HepG2 (cell line): ENCODE results near the gene GPR15LG. TPM values are rescaled to one million over a fixed set of nuclear protein-coding genes. Genes with fewer than 3 reads are reported as not detected.

Experiments used
- CEBPZ ChIP-seq: IDR thresholded peaks from 2 replicates; pipeline ENCODE4 v1.6.1; 2012; ENCODE audit warnings: low read length, improper control_type of control experiment
- CTCF ChIP-seq: sonication (generic); formaldehyde crosslinking; IDR thresholded peaks from 2 replicates; pipeline ENCODE4 v1.5.0; 2020; ENCODE audit warnings: mild to moderate bottlenecking, missing genetic modification reagents, moderate library complexity
- DR1 ChIP-seq: sonication (generic); formaldehyde crosslinking; IDR thresholded peaks from 2 replicates; pipeline ENCODE4 v1.8.0; 2021; ENCODE audit warnings: mild to moderate bottlenecking, missing genetic modification reagents, inconsistent platforms
- ERF ChIP-seq: IDR thresholded peaks from 2 replicates; pipeline ENCODE4 v1.6.1; 2018; ENCODE audit warnings: missing biosample characterization, missing genetic modification reagents
- HMG20A ChIP-seq: IDR thresholded peaks from 2 replicates; pipeline ENCODE4 v1.6.1; 2016; ENCODE audit warnings: borderline replicate concordance
- SIN3B ChIP-seq: fragments of 150-350 bp; IDR thresholded peaks from 2 replicates; pipeline ENCODE4 v1.6.1; 2014; ENCODE audit warnings: low read length
- SNAPC4 ChIP-seq: sonication (generic); formaldehyde crosslinking; IDR thresholded peaks from 2 replicates; pipeline ENCODE4 v1.4.0; 2020; ENCODE audit warnings: mild to moderate bottlenecking, missing genetic modification reagents
- TCF7L2 ChIP-seq: IDR thresholded peaks from 2 replicates; pipeline ENCODE4 v1.6.1; 2011; ENCODE audit warnings: mild to moderate bottlenecking, low read depth, low read length, moderate library complexity
- THAP11 ChIP-seq: IDR thresholded peaks from 2 replicates; pipeline ENCODE4 v1.6.1; 2016; ENCODE audit warnings: missing biosample characterization, missing genetic modification reagents
- THAP9 ChIP-seq: sonication (generic); formaldehyde crosslinking; IDR thresholded peaks from 2 replicates; pipeline ENCODE4; 2020; ENCODE audit warnings: missing genetic modification reagents, mild to moderate bottlenecking, borderline replicate concordance
- YEATS4 ChIP-seq: sonication (generic); formaldehyde crosslinking; IDR thresholded peaks from 2 replicates; pipeline ENCODE4 v1.4.0; 2020; ENCODE audit warnings: missing genetic modification reagents, borderline replicate concordance
- ZNF782 ChIP-seq: sonication (generic); formaldehyde crosslinking; IDR thresholded peaks from 2 replicates; pipeline ENCODE4 v1.4.0; 2020; ENCODE audit warnings: missing genetic modification reagents, mild to moderate bottlenecking, borderline replicate concordance
- polyA plus RNA-seq, 8 experiments: library from polyadenylated mRNA; depleted of rRNA in 3 of 8; stranded (reverse) in 7 of 8; unstranded in 1 of 8; fragments of >200 nt; fragmentation: Illumina TruSeq in 4 of 8; extraction: Trizol in 4 of 8; gene quantifications; 2 replicates each; pipeline versions ENCODE4 v1.2.1 to v1.2.3, GENCODE V29; 2011 to 2016; ENCODE audit warnings: low read depth in 4 of 8, missing spikeins in 1 of 8, mixed read lengths in 1 of 8; ENCODE audit not compliant: insufficient read depth in 1 of 8
- total RNA-seq, 5 experiments: library from RNA; depleted of rRNA; stranded (reverse); fragments of >200 nt; fragmentation: Illumina TruSeq; extraction: Trizol; gene quantifications; 2 replicates each; pipeline ENCODE4 v1.2.3, GENCODE V29; 2016; ENCODE audit warnings: low read depth in 1 of 5
- TF ChIP-seq, protein P1 (sequence below): sonication (generic); formaldehyde crosslinking; IDR thresholded peaks from 2 replicates; pipeline ENCODE4 v1.8.1; 2023; ENCODE audit warnings: mild to moderate bottlenecking, inconsistent platforms, moderate library complexity, missing genetic modification reagents, borderline replicate concordance

GPR15LG gene
- total and polyA plus RNA-seq, 2 of the 13 experiments (the other 11 are each of a cell fraction or from before 2014, with no cell fraction given), result not detected

DNA sequence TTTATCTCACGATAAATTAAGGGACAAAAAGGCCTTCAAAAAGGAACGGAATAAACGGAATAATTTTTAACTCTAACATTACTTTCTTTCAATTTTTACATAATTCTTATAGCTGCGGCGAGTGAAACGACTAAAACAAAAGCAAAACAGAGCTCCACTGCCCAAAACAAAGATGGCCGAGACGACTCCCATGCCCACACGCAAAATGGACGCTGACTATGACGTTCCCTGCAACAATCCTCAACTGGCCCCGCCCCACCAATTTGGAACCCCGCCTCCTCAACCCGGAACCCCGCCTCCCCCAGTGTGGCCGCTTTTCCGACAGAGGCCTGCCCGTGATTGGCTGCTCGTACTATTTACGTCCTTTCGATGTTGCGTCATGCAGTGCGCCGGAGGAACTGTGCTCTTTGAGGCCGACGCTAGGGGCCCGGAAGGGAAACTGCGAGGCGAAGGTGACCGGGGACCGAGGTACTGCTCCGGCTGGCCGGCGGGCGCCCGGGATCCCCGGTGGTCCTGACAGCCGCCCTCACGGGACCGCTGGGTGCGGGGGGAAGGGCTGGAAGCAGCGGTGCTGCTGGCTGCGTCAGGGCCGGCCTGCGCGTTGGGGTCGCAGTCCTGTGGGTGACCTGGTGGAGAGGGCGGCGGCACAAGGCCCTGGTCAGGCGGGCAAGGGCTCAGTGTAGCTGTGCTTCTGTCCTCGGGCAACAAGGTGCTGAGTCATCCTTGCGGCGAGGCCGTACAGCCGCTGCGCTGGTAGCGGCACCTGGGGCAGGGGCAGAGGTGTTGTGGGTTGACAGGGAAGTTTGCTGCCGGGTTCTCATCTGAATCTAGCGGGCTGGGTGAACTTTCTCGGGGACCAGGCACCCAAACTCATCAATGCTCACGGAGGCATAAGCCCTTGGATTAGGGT is 34.2 kb upstream of the GPR15LG start, which contains the start of gene GHITM (continued):
- TF ChIP-seq, protein P1, sequence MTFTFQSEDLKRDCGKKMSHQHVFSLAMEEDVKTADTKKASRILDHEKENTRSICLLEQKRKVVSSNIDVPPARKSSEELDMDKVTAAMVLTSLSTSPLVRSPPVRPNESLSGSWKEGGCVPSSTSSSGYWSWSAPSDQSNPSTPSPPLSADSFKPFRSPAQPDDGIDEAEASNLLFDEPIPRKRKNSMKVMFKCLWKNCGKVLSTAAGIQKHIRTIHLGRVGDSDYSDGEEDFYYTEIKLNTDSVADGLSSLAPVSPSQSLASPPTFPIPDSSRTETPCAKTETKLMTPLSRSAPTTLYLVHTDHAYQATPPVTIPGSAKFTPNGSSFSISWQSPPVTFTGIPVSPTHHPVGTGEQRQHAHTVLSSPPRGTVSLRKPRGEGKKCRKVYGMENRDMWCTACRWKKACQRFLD, result peak; percentile 64; the same call in 1 of the 2 replicates
- TF ChIP-seq TCF7L2 (no peak), HMG20A (CRISPR knock-in tag) (no peak), ERF (no peak), THAP11 (CRISPR knock-in tag) (peak; percentile 95), THAP9 (CRISPR knock-in tag) (peak; percentile 96), ZNF782 (CRISPR knock-in tag) (0 out of 2 replicates have a peak, but pooled peaks have one; percentile 77), DR1 (CRISPR knock-in tag) (peak; percentile 72), CTCF (CRISPR knock-in tag) (peak; percentile 37; the same call in 1 of the 2 replicates), SIN3B (peak; percentile 71; the same call in 1 of the 2 replicates), SNAPC4 (CRISPR knock-in tag) (0 out of 2 replicates have a peak, but pooled peaks have one; percentile 63), CEBPZ (no peak), YEATS4 (CRISPR knock-in tag) (peak; percentile 84)
